HEK293 (cell line): ENCODE results near the gene ADGRD1.

ENCODE experiments used
- TRIM28 ChIP-seq: IDR thresholded peaks from 2 replicates; pipeline ENCODE4 v1.6.1; 2011; ENCODE audit warnings: low read length, control low read depth, borderline replicate concordance
- ZNF202 ChIP-seq: fragments of 450-650 bp; formaldehyde crosslinking; IDR thresholded peaks from 2 replicates; pipeline ENCODE4 v1.5.1; 2016; ENCODE audit warnings: missing biosample characterization, missing genetic modification characterization, borderline replicate concordance
- ZNF274 ChIP-seq, 2 experiments: fragments of 200-500 bp in 1 of 2; fragments of 450-650 bp in 1 of 2; sonication (Bioruptor generic) in 1 of 2; formaldehyde crosslinking in 1 of 2; IDR thresholded peaks; 2 replicates each; pipeline versions ENCODE4 v1.5.1 to v1.6.1; 2014 to 2016; ENCODE audit warnings: borderline replicate concordance in 1 of 2, inconsistent platforms in 1 of 2, low read length in 1 of 2, missing biosample characterization in 1 of 2, missing genetic modification characterization in 1 of 2
- ZNF398 ChIP-seq: fragments of 450-650 bp; formaldehyde crosslinking; IDR thresholded peaks from 2 replicates; pipeline ENCODE4 v1.5.1; 2017; ENCODE audit warnings: missing biosample characterization, missing genetic modification characterization
- ZNF837 ChIP-seq: fragments of 450-650 bp; formaldehyde crosslinking; IDR thresholded peaks from 2 replicates; pipeline ENCODE4 v1.5.1; 2016; ENCODE audit warnings: missing biosample characterization, missing genetic modification characterization
- ZSCAN30 ChIP-seq: fragments of 450-650 bp; IDR thresholded peaks from 2 replicates; pipeline ENCODE4 v1.5.1; 2018; ENCODE audit warnings: missing biosample characterization, mild to moderate bottlenecking, missing genetic modification characterization, moderate library complexity
- TF ChIP-seq, protein P1 (sequence below): fragments of 450-650 bp; formaldehyde crosslinking; IDR thresholded peaks from 2 replicates; pipeline ENCODE4 v1.5.1; 2016; ENCODE audit warnings: missing biosample characterization, missing genetic modification characterization
- TF ChIP-seq, protein P2 (sequence below): fragments of 450-650 bp; formaldehyde crosslinking; conservative IDR thresholded peaks from 2 replicates; pipeline ENCODE4 v1.5.1; 2016; ENCODE audit warnings: low read depth, missing biosample characterization, missing genetic modification characterization

- TF ChIP-seq, protein P1, sequence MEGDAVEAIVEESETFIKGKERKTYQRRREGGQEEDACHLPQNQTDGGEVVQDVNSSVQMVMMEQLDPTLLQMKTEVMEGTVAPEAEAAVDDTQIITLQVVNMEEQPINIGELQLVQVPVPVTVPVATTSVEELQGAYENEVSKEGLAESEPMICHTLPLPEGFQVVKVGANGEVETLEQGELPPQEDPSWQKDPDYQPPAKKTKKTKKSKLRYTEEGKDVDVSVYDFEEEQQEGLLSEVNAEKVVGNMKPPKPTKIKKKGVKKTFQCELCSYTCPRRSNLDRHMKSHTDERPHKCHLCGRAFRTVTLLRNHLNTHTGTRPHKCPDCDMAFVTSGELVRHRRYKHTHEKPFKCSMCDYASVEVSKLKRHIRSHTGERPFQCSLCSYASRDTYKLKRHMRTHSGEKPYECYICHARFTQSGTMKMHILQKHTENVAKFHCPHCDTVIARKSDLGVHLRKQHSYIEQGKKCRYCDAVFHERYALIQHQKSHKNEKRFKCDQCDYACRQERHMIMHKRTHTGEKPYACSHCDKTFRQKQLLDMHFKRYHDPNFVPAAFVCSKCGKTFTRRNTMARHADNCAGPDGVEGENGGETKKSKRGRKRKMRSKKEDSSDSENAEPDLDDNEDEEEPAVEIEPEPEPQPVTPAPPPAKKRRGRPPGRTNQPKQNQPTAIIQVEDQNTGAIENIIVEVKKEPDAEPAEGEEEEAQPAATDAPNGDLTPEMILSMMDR, result no peak
- TF ChIP-seq ZSCAN30 (tag by site-specific recombination) (no peak), TRIM28 (no peak), ZNF274 (IDR thresholded peaks at IDR 0.05; ENCODE audit: low read length) (no peak), ZNF274 (tag by site-specific recombination; IDR thresholded peaks at IDR 0.05; ENCODE audit: borderline replicate concordance) (no peak), ZNF202 (tag by site-specific recombination) (no peak), ZNF398 (tag by site-specific recombination) (no peak), ZNF837 (tag by site-specific recombination) (no peak)
- TF ChIP-seq, protein P2, sequence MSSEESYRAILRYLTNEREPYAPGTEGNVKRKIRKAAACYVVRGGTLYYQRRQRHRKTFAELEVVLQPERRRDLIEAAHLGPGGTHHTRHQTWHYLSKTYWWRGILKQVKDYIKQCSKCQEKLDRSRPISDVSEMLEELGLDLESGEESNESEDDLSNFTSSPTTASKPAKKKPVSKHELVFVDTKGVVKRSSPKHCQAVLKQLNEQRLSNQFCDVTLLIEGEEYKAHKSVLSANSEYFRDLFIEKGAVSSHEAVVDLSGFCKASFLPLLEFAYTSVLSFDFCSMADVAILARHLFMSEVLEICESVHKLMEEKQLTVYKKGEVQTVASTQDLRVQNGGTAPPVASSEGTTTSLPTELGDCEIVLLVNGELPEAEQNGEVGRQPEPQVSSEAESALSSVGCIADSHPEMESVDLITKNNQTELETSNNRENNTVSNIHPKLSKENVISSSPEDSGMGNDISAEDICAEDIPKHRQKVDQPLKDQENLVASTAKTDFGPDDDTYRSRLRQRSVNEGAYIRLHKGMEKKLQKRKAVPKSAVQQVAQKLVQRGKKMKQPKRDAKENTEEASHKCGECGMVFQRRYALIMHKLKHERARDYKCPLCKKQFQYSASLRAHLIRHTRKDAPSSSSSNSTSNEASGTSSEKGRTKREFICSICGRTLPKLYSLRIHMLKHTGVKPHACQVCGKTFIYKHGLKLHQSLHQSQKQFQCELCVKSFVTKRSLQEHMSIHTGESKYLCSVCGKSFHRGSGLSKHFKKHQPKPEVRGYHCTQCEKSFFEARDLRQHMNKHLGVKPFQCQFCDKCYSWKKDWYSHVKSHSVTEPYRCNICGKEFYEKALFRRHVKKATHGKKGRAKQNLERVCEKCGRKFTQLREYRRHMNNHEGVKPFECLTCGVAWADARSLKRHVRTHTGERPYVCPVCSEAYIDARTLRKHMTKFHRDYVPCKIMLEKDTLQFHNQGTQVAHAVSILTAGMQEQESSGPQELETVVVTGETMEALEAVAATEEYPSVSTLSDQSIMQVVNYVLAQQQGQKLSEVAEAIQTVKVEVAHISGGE (tag by site-specific recombination), result no peak
Measured at GRCh38 chr12:131108177-131108955, 154.7 kb downstream of the ADGRD1 start.
